ENCODE data around the gene CTXND2. TPM values are rescaled to one million over a fixed set of nuclear protein-coding genes. Genes with fewer than 3 reads are reported as not detected.

CTXND2 gene
- total and polyA plus RNA-seq, 2 of the 4 experiments (the other 2 are of a cell fraction) = not detected

- POLR2A ChIA-PET (ENCODE audit: unreplicated experiment) = no interaction called here
- Histone ChIP-seq H3K36me3 (ENCODE audit: control insufficient read depth, insufficient read depth, low read length) (peaks cover 19% of the 10 kb centered on the region), H2AFZ (replicated peaks; ENCODE audit: low read length, poor library complexity) (no peak overlapping the region), H3K4me3 (ENCODE audit: insufficient read depth, low read depth, low read length) (no peak overlapping the region), H4K5ac (ENCODE audit: low read depth, low read length) (no peak overlapping the region), H3K23ac (ENCODE audit: low read depth, low read length) (no peak overlapping the region), H2BK15ac (ENCODE audit: low read depth, low read length) (no peak overlapping the region), H3K9ac (ENCODE audit: low read depth, low read length) (no peak overlapping the region), H3K14ac (replicated peaks; ENCODE audit: low read depth, low read length) (no peak overlapping the region), H3K27ac (ENCODE audit: insufficient read depth, low read length) (no peak overlapping the region), H2AK9ac (replicated peaks; ENCODE audit: low read depth, low read length, poor library complexity) (no peak overlapping the region), H2BK5ac (ENCODE audit: low read depth, low read length, poor library complexity, severe bottlenecking) (no peak overlapping the region), H4K91ac (ENCODE audit: insufficient read depth, low read depth, low read length) (no peak overlapping the region), H3K18ac (ENCODE audit: low read depth, low read length) (no peak overlapping the region), H2BK120ac (ENCODE audit: low read depth, low read length) (no peak overlapping the region), H4K8ac (ENCODE audit: low read depth in 2 of 2, low read length in 2 of 2) (no peak overlapping the region), H4K20me1 (ENCODE audit: insufficient read depth, low read length) (no peaks in the 10 kb centered on the region), H3K27me3 (ENCODE audit: control insufficient read depth, insufficient read depth, low read length) (no peaks in the 10 kb centered on the region), H3K9me1 (ENCODE audit: insufficient read depth, low read length) (no peaks in the 10 kb centered on the region), H2BK20ac (ENCODE audit: low read depth, low read length) (no peak overlapping the region), H3K9me3 (ENCODE audit: control insufficient read depth, insufficient read depth, low read length) (no peaks in the 10 kb centered on the region), H3K4me1 (ENCODE audit: control insufficient read depth, insufficient read depth, low read length) (no peaks in the 10 kb centered on the region), H3K4me2 (ENCODE audit: low read depth, low read length) (no peak overlapping the region), H2AK5ac (ENCODE audit: low read depth, low read length) (no peak overlapping the region), H3K4ac (ENCODE audit: low read depth, low read length) (no peak overlapping the region), H3K79me1 (ENCODE audit: low read depth in 1 of 2, low read length in 2 of 2) (peaks cover 0 to 7% of the 10 kb centered on the region in 2 experiments; a peak in 1 of 4 replicates), H3K56ac (ENCODE audit: extremely low read depth, insufficient read depth, low read length) (no peak overlapping the region)
- TF ChIP-seq, protein P1, sequence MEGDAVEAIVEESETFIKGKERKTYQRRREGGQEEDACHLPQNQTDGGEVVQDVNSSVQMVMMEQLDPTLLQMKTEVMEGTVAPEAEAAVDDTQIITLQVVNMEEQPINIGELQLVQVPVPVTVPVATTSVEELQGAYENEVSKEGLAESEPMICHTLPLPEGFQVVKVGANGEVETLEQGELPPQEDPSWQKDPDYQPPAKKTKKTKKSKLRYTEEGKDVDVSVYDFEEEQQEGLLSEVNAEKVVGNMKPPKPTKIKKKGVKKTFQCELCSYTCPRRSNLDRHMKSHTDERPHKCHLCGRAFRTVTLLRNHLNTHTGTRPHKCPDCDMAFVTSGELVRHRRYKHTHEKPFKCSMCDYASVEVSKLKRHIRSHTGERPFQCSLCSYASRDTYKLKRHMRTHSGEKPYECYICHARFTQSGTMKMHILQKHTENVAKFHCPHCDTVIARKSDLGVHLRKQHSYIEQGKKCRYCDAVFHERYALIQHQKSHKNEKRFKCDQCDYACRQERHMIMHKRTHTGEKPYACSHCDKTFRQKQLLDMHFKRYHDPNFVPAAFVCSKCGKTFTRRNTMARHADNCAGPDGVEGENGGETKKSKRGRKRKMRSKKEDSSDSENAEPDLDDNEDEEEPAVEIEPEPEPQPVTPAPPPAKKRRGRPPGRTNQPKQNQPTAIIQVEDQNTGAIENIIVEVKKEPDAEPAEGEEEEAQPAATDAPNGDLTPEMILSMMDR (conservative IDR thresholded peaks at IDR 0.05; ENCODE audit: low read depth, low read length) = no peak
- TF ChIP-seq SMC3 (IDR thresholded peaks at IDR 0.05; ENCODE audit: low read depth, low read length) = no peak
- TF ChIP-seq RFX5 (IDR thresholded peaks at IDR 0.05; ENCODE audit: low read depth, low read length) = no peak
- TF ChIP-seq CHD1 (IDR thresholded peaks at IDR 0.05; ENCODE audit: low read depth, low read length) = no peak
- intact Hi-C loops (cut with micrococcal nuclease) (no loop called here), in situ Hi-C loops (cut with MboI; ENCODE audit: low sequenced_read_pairs) (no loop called here), dilution Hi-C loops (cut with HindIII; ENCODE audit: low sequenced_read_pairs, unreplicated experiment) (no loop called here)
- no CpG with 5 or more reads among the region's 2 CpGs for WGBS, 2 experiments (ENCODE audit: extremely low coverage in 2 of 2, insufficient read length in 1 of 2)
- CTCF ChIA-PET = interaction anchor here (1.2 kb wide), 1 partner anchor 80 kb away, joined by 9 read pairs; no protein-coding TSS in a partner anchor
- DNase-seq = no peak
- BruUV-seq (replicated peaks) = no TSS peak
- no peak for ATAC-seq (ENCODE audit: low read depth)
Measured at GRCh38 chr1:150842964-150843363, 44.0 kb upstream of the CTXND2 start.
